H1 (cell line): ENCODE results near the gene ASCC1. TPM values are rescaled to one million over a fixed set of nuclear protein-coding genes. Genes with fewer than 3 reads are reported as not detected.

Experiments used
- CTCF ChIA-PET: fragments of 300-600 bp; sonication (Branson Sonifier 250); formaldehyde crosslinking; loops from one replicate; lab custom pipeline; 2021; ENCODE audit not compliant: partially characterized antibody; lab: Charles Lee
- POLR2A ChIA-PET: fragments of 300-600 bp; sonication (Branson Sonifier 250); formaldehyde crosslinking; loops from one replicate; lab custom pipeline; 2021; ENCODE audit warnings: inconsistent platforms; ENCODE audit not compliant: partially characterized antibody; lab: Charles Lee
- DNase-seq, 2 experiments: peaks; one replicate each; pipeline versions ENCODE4 v3.0.0 to v3.0.0-alpha.2; 2010 to 2022; ENCODE audit warnings: low spot score in 2 of 2, low read depth in 1 of 2, mixed read lengths in 1 of 2
- FAIRE-seq: peaks from 2 replicates; lab custom pipeline; 2011; peaks lifted over from hg19 to GRCh38; lab: Jason Lieb, UNC
- H2AFZ ChIP-seq: 2 replicates; pipeline ENCODE4 v1.8.1; 2012; ENCODE audit warnings: low read length, inconsistent platforms
- H2AK5ac ChIP-seq: 2 replicates; pipeline ENCODE4 v1.6.1; 2013; ENCODE audit warnings: low read depth, low read length
- H2BK120ac ChIP-seq: replicated peaks from 2 replicates; pipeline ENCODE3; 2013; ENCODE audit warnings: low read depth, low read length, inconsistent platforms
- H2BK12ac ChIP-seq: 2 replicates; pipeline ENCODE4 v1.6.1; 2013; ENCODE audit warnings: low read depth, low read length
- H2BK15ac ChIP-seq: 2 replicates; pipeline ENCODE4 v1.6.1; 2013; ENCODE audit warnings: low read length
- H2BK20ac ChIP-seq: 2 replicates; pipeline ENCODE4 v1.6.1; 2013; ENCODE audit warnings: low read length
- H2BK5ac ChIP-seq: 2 replicates; pipeline ENCODE4 v1.6.1; 2013; ENCODE audit warnings: low read depth, low read length
- H3K14ac ChIP-seq: 2 replicates; pipeline ENCODE4 v1.6.1; 2013; ENCODE audit warnings: inconsistent platforms; ENCODE audit not compliant: insufficient read length
- H3K18ac ChIP-seq: 2 replicates; pipeline ENCODE4 v1.6.1; 2013; ENCODE audit warnings: low read length; ENCODE audit errors: extremely low read depth
- H3K23ac ChIP-seq: 2 replicates; pipeline ENCODE4 v1.6.1; 2013; ENCODE audit warnings: inconsistent platforms; ENCODE audit not compliant: insufficient read length
- H3K23me2 ChIP-seq: 2 replicates; pipeline ENCODE4 v1.6.1; 2013; ENCODE audit warnings: low read depth, low read length
- H3K27ac ChIP-seq: 2 replicates; pipeline ENCODE4 v1.6.1; 2011; ENCODE audit warnings: low read depth, low read length, inconsistent platforms
- H3K27me3 ChIP-seq, 4 experiments: replicated peaks in 1 of 4; 1 replicate in 1 of 4; 2 replicates in 3 of 4; pipeline versions ENCODE4 v1.6.1 to v1.8.1; 2011 to 2013; ENCODE audit warnings: low read length in 3 of 4, mild to moderate bottlenecking in 3 of 4, inconsistent platforms in 2 of 4, mixed read lengths in 2 of 4, moderate library complexity in 1 of 4; ENCODE audit not compliant: control insufficient read depth in 3 of 4, insufficient read depth in 3 of 4; ENCODE audit errors: extremely low read depth in 1 of 4
- H3K36me3 ChIP-seq, 4 experiments: 2 replicates each; pipeline versions ENCODE4 v1.6.1 to v1.8.1; 2011 to 2013; ENCODE audit warnings: mild to moderate bottlenecking in 4 of 4, low read length in 3 of 4, moderate library complexity in 2 of 4, control low read depth in 1 of 4, inconsistent platforms in 1 of 4; ENCODE audit not compliant: insufficient read depth in 4 of 4, control insufficient read depth in 2 of 4
- H3K4ac ChIP-seq: replicated peaks from 2 replicates; pipeline ENCODE3; 2013; ENCODE audit warnings: low read length, low read depth, mixed read lengths, inconsistent platforms; ENCODE audit not compliant: insufficient read length
- H3K4me1 ChIP-seq, 4 experiments: replicated peaks in 1 of 4; 1 replicate in 1 of 4; 2 replicates in 3 of 4; pipeline versions ENCODE4 v1.6.1 to v1.8.1; 2011 to 2013; ENCODE audit warnings: low read length in 3 of 4, inconsistent platforms in 2 of 4, mixed read lengths in 1 of 4; ENCODE audit not compliant: insufficient read depth in 4 of 4, control insufficient read depth in 3 of 4
- H3K4me2 ChIP-seq, 2 experiments: 2 replicates each; pipeline versions ENCODE4 v1.6.1 to v1.8.1; 2011 to 2013; ENCODE audit warnings: low read depth in 2 of 2, low read length in 2 of 2, control low read depth in 1 of 2, inconsistent platforms in 1 of 2, mild to moderate bottlenecking in 1 of 2; ENCODE audit not compliant: insufficient read depth in 1 of 2
- H3K4me3 ChIP-seq, 4 experiments: fragments of 200-600, 300-600 bp in 1 of 4; sonication (generic), shearing (Covaris generic), sonication (Bioruptor Twin) in 1 of 4; 2 replicates each; pipeline versions ENCODE4 v1.5.1 to v1.8.1; 2011 to 2016; ENCODE audit warnings: low read length in 4 of 4, low read depth in 3 of 4, control low read depth in 2 of 4, inconsistent platforms in 2 of 4, mild to moderate bottlenecking in 2 of 4, mixed read lengths in 1 of 4, moderate library complexity in 1 of 4; ENCODE audit not compliant: insufficient read depth in 2 of 4; ENCODE audit errors: extremely low read depth in 1 of 4
- H3K56ac ChIP-seq: replicated peaks from 2 replicates; pipeline ENCODE3; 2013; ENCODE audit warnings: low read depth, mild to moderate bottlenecking, mixed read lengths, low read length, inconsistent platforms; ENCODE audit not compliant: insufficient read length
- H3K79me1 ChIP-seq: 2 replicates; pipeline ENCODE4 v1.6.1; 2013; ENCODE audit warnings: low read depth, low read length, control low read depth
- H3K79me2 ChIP-seq, 2 experiments: 2 replicates each; pipeline versions ENCODE4 v1.6.1 to v1.8.1; 2012 to 2013; ENCODE audit warnings: low read length in 2 of 2, mild to moderate bottlenecking in 2 of 2, inconsistent platforms in 1 of 2; ENCODE audit not compliant: insufficient read depth in 2 of 2, control insufficient read depth in 1 of 2
- H3K9ac ChIP-seq, 4 experiments: replicated peaks in 1 of 4; 1 replicate in 1 of 4; 2 replicates in 3 of 4; pipeline versions ENCODE4 v1.6.1 to v1.8.1; 2011 to 2013; ENCODE audit warnings: low read depth in 3 of 4, low read length in 3 of 4, control low read depth in 2 of 4, mild to moderate bottlenecking in 2 of 4, moderate library complexity in 2 of 4, inconsistent platforms in 1 of 4; ENCODE audit errors: extremely low read depth in 1 of 4
- H3K9me3 ChIP-seq, 2 experiments: 2 replicates each; pipeline versions ENCODE4 v1.6.1 to v1.8.1; 2012 to 2013; ENCODE audit warnings: mild to moderate bottlenecking in 2 of 2, moderate library complexity in 2 of 2, control low read depth in 1 of 2, inconsistent platforms in 1 of 2, low read depth in 1 of 2, low read length in 1 of 2, mixed read lengths in 1 of 2; ENCODE audit not compliant: insufficient read depth in 2 of 2
- H4K20me1 ChIP-seq, 2 experiments: replicated peaks in 1 of 2; 2 replicates each; pipeline versions ENCODE3 to v1.8.1; 2011 to 2013; ENCODE audit warnings: inconsistent platforms in 2 of 2, low read length in 2 of 2, mild to moderate bottlenecking in 1 of 2; ENCODE audit not compliant: insufficient read depth in 2 of 2, control insufficient read depth in 1 of 2
- H4K5ac ChIP-seq: 2 replicates; pipeline ENCODE4 v1.6.1; 2013; ENCODE audit warnings: low read length, low read depth, mixed read lengths, inconsistent platforms; ENCODE audit not compliant: insufficient read length
- H4K8ac ChIP-seq: 2 replicates; pipeline ENCODE4 v1.8.0; 2013; ENCODE audit warnings: mild to moderate bottlenecking, moderate library complexity, low read length, inconsistent platforms; ENCODE audit not compliant: insufficient read depth; ENCODE audit errors: extremely low read depth
- H4K91ac ChIP-seq: replicated peaks from 2 replicates; pipeline ENCODE3; 2013; ENCODE audit warnings: low read length, mixed read lengths, inconsistent platforms; ENCODE audit not compliant: insufficient read length
- ATF2 ChIP-seq: IDR thresholded peaks from 2 replicates; pipeline ENCODE4 v1.6.1; 2012; ENCODE audit warnings: low read length, inconsistent platforms
- SIN3A ChIP-seq, 2 experiments: IDR thresholded peaks in 1 of 2; conservative IDR thresholded peaks in 1 of 2; 2 replicates each; pipeline ENCODE4 v1.6.1; 2011 to 2012; ENCODE audit warnings: low read length in 2 of 2, improper control_type of control experiment in 1 of 2, low read depth in 1 of 2, mild to moderate bottlenecking in 1 of 2
- SIRT6 ChIP-seq: IDR thresholded peaks from one replicate; pipeline ENCODE4 v1.7.1; 2012; ENCODE audit warnings: low read length, inconsistent platforms
- WGBS, 2 experiments: shearing (Covaris generic) in 1 of 2; methylation state at CpG; one replicate each; pipeline versions ENCODE4 v1.1.6 to v1.1.7; 2013 to 2015; ENCODE audit warnings: low lambda C conversion rate in 2 of 2, mixed read lengths in 2 of 2, inconsistent platforms in 1 of 2, low coverage in 1 of 2, missing lambda C conversion rate in 1 of 2; ENCODE audit not compliant: insufficient replicate concordance in 2 of 2, insufficient coverage in 1 of 2, insufficient read length in 1 of 2; ENCODE audit errors: extremely low coverage in 1 of 2, missing lambda C conversion rate in 1 of 2; 5-methylcytosine and 5-hydroxymethylcytosine counted together
- polyA plus RNA-seq, 7 experiments: library from polyadenylated mRNA; depleted of rRNA in 3 of 7; stranded (reverse) in 5 of 7; unstranded in 2 of 7; fragments of >200 nt in 5 of 7; fragments of 200-250 nt in 2 of 7; gene quantifications; 1 replicate in 5 of 7; 2 replicates in 1 of 7; 4 replicates in 1 of 7; pipeline versions ENCODE4 v1.2.1 to v1.2.3, GENCODE V29; 2011 to 2013; ENCODE audit warnings: missing spikeins in 2 of 7, mixed read lengths in 2 of 7
- total RNA-seq: library from RNA; stranded (reverse); fragmentation: NEBNext Ultra II Directional; extraction: Animal tissue kit (Norgen Biotek cat#: 25700); gene quantifications from 2 replicates; pipeline ENCODE4 v1.2.1, GENCODE V29; 2021

Gene ASCC1
- total and polyA plus RNA-seq, 2 of the 8 experiments (the other 6 are each of a cell fraction or from before 2014, with no cell fraction given), result 25.6 to 35.8 TPM

DNA sequence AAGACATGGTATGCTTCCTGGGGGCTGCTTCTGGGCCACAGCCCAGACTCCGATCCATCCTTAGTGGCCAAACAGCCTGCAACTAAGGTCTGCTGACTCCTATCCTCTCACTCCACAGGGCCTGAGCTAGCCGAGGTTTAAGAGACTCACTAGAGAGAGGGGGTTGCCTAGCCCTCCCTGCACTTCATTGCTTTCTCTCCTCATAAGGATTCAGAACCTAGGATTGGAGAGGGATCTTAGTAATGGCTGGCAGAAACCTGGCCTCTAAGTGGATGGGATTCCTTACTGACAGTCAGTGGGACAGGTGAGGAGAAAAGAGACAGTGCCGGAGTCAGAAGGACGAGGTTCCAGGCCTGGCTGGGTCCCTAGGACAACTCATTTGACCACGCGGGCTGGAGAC is 49.4 kb upstream of the ASCC1 start:
- Histone ChIP-seq H3K36me3 (no peaks in the 10 kb centered on the region), H3K56ac (no peak overlapping the region), H4K91ac (peak overlapping the region; percentile 95), H3K79me2 (no peaks in the 10 kb centered on the region), H4K20me1 (no peaks in the 10 kb centered on the region), H2BK5ac (peak overlapping the region; percentile 62; the same call in 1 of the 2 replicates), H3K23me2 (0 out of 2 replicates have a peak, but pooled peaks cover 4% of the 10 kb centered on the region), H2BK12ac (peak overlapping the region; percentile 99), H3K27me3 (no peaks in the 10 kb centered on the region), H3K23ac (no peak overlapping the region), H3K4me3 (no peak overlapping the region), H3K79me1 (no peaks in the 10 kb centered on the region), H2BK20ac (peak overlapping the region; percentile 87), H3K27ac (no peak overlapping the region; the same call in 1 of the 2 replicates), H3K4me1 (peaks cover 8 to 28% (median 19%) of the 10 kb centered on the region in 4 experiments), H2BK15ac (no peak overlapping the region), H4K8ac (no peak overlapping the region; the same call in 1 of the 2 replicates), H3K9ac (no peak overlapping the region), H3K4me2 (no peak overlapping the region), H3K18ac (peak overlapping the region; percentile 84), H3K14ac (no peak overlapping the region), H4K5ac (peak overlapping the region; percentile 45)
- WGBS, 2 experiments, result 87% methylated on average over 6 of the region's 6 CpGs; no CpG with 5 or more reads in 1 of the 2 experiments
- POLR2A ChIA-PET, result interaction anchor here (1.0 to 24.2 kb wide), 11 partner anchors 11 to 175 kb away, joined by 3 to 673 read pairs (median 6); partner anchors contain the start of gene DDIT4
- no peak for FAIRE-seq
- CTCF ChIA-PET, result interaction anchor here (0.6 to 4.8 kb wide), 8 partner anchors 11 to 1887 kb away, joined by 3 to 34 read pairs (median 3); partner anchors contain the start of gene DDIT4
- TF ChIP-seq SIN3A (conservative IDR thresholded peaks at IDR 0.05 in 1 of 2, IDR thresholded peaks at IDR 0.05 in 1 of 2; ENCODE audit: low read depth in 1 of 2, low read length in 2 of 2) (no peak), ATF2 (no peak), SIRT6 (no peak)
- TF ChIP-seq, all 59 proteins: peak for 0
- no peak overlapping the region for H3K4ac ChIP-seq
- H2AFZ ChIP-seq, result peak overlapping the region; percentile 72
- H3K9me3 ChIP-seq, result no peaks in the 10 kb centered on the region
- H2AK5ac ChIP-seq, result no peak overlapping the region
- DNase-seq, result no peak
- H2BK120ac ChIP-seq, result peak overlapping the region; percentile 79
